Subcutaneous abdominal adipose tissue (tissue), 5 donors: ENCODE data around the gene GFAP.

Source experiments
- H3K27ac ChIP-seq: one replicate; pipeline ENCODE4 v1.7.0; 2013; ENCODE audit warnings: low read depth, mild to moderate bottlenecking, inconsistent platforms, low read length, moderate library complexity
- H3K27me3 ChIP-seq, 5 donors: one replicate each; pipeline ENCODE4 v1.7.0; 2013; ENCODE audit warnings: low read length in 5 of 5, inconsistent platforms in 1 of 5; ENCODE audit not compliant: control insufficient read depth in 5 of 5, insufficient read depth in 4 of 5
- H3K36me3 ChIP-seq, 5 donors: one replicate each; pipeline ENCODE4 v1.7.0; 2013; ENCODE audit warnings: low read length in 5 of 5; ENCODE audit not compliant: control insufficient read depth in 5 of 5, insufficient read depth in 5 of 5
- H3K4me1 ChIP-seq, 5 donors: one replicate each; pipeline ENCODE4 v1.7.0; 2013; ENCODE audit warnings: low read length in 5 of 5, mild to moderate bottlenecking in 3 of 5, moderate library complexity in 1 of 5; ENCODE audit not compliant: control insufficient read depth in 5 of 5, insufficient read depth in 5 of 5
- H3K4me3 ChIP-seq, 5 donors: one replicate each; pipeline ENCODE4 v1.7.0; 2013; ENCODE audit warnings: low read length in 5 of 5, low read depth in 1 of 5
- H3K9ac ChIP-seq, 5 donors: one replicate each; pipeline ENCODE4 v1.7.0; 2013; ENCODE audit warnings: low read length in 5 of 5, mild to moderate bottlenecking in 4 of 5, moderate library complexity in 3 of 5
- H3K9me3 ChIP-seq, 5 donors: one replicate each; pipeline ENCODE4 v1.7.0; 2013; ENCODE audit warnings: low read length in 5 of 5; ENCODE audit not compliant: control insufficient read depth in 5 of 5
- donor health status: healthy.
- donor health status: healthy.
- donor health status: healthy.
- donor health status: healthy.
- donor health status: healthy.

Gene GFAP

GRCh38 chr17:44867841-44868240 lies 47.5 kb downstream of the GFAP start:
- Histone ChIP-seq H3K27ac (no peak overlapping the region), H3K27me3 (no peaks in the 10 kb centered on the region), H3K4me1 (peaks cover 2 to 14% (median 13%) of the 10 kb centered on the region in 5 donors), H3K9me3 (no peaks in the 10 kb centered on the region), H3K4me3 (no peak overlapping the region), H3K9ac (no peak overlapping the region), H3K36me3 (peaks cover 25 to 90% (median 74%) of the 10 kb centered on the region in 5 donors)

- H3K36me3 ChIP-seq: peaks cover 26 to 88% (median 76%) of the 10 kb centered on the region in 5 donors
- no peak overlapping the region for H3K9ac ChIP-seq
- no peak overlapping the region for H3K27ac ChIP-seq
Measured at GRCh38 chr17:44865931-44866330, 49.4 kb downstream of the GFAP start.

GRCh38 chr17:44865231-44865660 lies 50.1 kb downstream of the GFAP start:
- no peaks in the 10 kb centered on the region for H3K27me3 ChIP-seq
- H3K4me1 ChIP-seq: peaks cover 0 to 5% (median 4%) of the 10 kb centered on the region in 5 donors
- H3K4me3 ChIP-seq: no peak overlapping the region
- H3K9ac ChIP-seq: no peak overlapping the region
- no peak overlapping the region for H3K27ac ChIP-seq
- H3K36me3 ChIP-seq: peaks cover 23 to 91% (median 79%) of the 10 kb centered on the region in 5 donors
- no peaks in the 10 kb centered on the region for H3K9me3 ChIP-seq

More at GRCh38 chr17:44865931-44866330, 49.4 kb downstream of the GFAP start:
- Histone ChIP-seq H3K9me3 (no peaks in the 10 kb centered on the region), H3K4me3 (no peak overlapping the region), H3K27me3 (no peaks in the 10 kb centered on the region), H3K4me1 (peaks cover 0 to 5% (median 4%) of the 10 kb centered on the region in 5 donors)

GRCh38 chr17:44864831-44865230 lies 50.5 kb downstream of the GFAP start:
- Histone ChIP-seq H3K4me3 (no peak overlapping the region), H3K36me3 (peaks cover 19 to 91% (median 79%) of the 10 kb centered on the region in 5 donors), H3K9me3 (no peaks in the 10 kb centered on the region), H3K4me1 (peaks cover 0 to 5% (median 4%) of the 10 kb centered on the region in 5 donors), H3K27me3 (no peaks in the 10 kb centered on the region), H3K27ac (no peak overlapping the region), H3K9ac (no peak overlapping the region)

GRCh38 chr17:44863061-44863918 lies 52.0 kb downstream of the GFAP start:
- Histone ChIP-seq H3K36me3 (peaks cover 14 to 93% (median 78%) of the 10 kb centered on the region in 5 donors), H3K27me3 (no peaks in the 10 kb centered on the region), H3K4me1 (peaks cover 0 to 5% (median 4%) of the 10 kb centered on the region in 5 donors), H3K4me3 (no peak overlapping the region), H3K27ac (no peak overlapping the region), H3K9me3 (no peaks in the 10 kb centered on the region), H3K9ac (no peak overlapping the region)

- Histone ChIP-seq H3K4me1 (no peaks in the 10 kb centered on the region), H3K9ac (no peak overlapping the region), H3K27ac (no peak overlapping the region), H3K9me3 (no peaks in the 10 kb centered on the region), H3K4me3 (no peak overlapping the region), H3K36me3 (peaks cover 12 to 93% (median 77%) of the 10 kb centered on the region in 5 donors), H3K27me3 (no peaks in the 10 kb centered on the region)
Measured at GRCh38 chr17:44862278-44862914, 52.9 kb downstream of the GFAP start.

- no peaks in the 10 kb centered on the region for H3K9me3 ChIP-seq
- no peaks in the 10 kb centered on the region for H3K27me3 ChIP-seq
- H3K4me3 ChIP-seq: no peak overlapping the region
- H3K27ac ChIP-seq: no peak overlapping the region
- no peak overlapping the region for H3K9ac ChIP-seq
- peaks cover 12 to 98% (median 91%) of the 10 kb centered on the region in 5 donors for H3K36me3 ChIP-seq
- no peaks in the 10 kb centered on the region for H3K4me1 ChIP-seq
Measured at GRCh38 chr17:44859701-44860100, 55.6 kb downstream of the GFAP start.

- no peak overlapping the region for H3K4me3 ChIP-seq
- no peaks in the 10 kb centered on the region for H3K27me3 ChIP-seq
- peaks cover 0 to 3% (median 0%) of the 10 kb centered on the region in 5 donors for H3K4me1 ChIP-seq
- H3K9ac ChIP-seq: no peak overlapping the region
- peaks cover 5 to 95% (median 86%) of the 10 kb centered on the region in 5 donors for H3K36me3 ChIP-seq
- H3K9me3 ChIP-seq: no peaks in the 10 kb centered on the region
- H3K27ac ChIP-seq: no peak overlapping the region
Measured at GRCh38 chr17:44854192-44854591, 61.1 kb downstream of the GFAP start.
